Uterus (tissue), 4 donors: ENCODE data around the gene FKRP. TPM values are rescaled to one million over a fixed set of nuclear protein-coding genes. Genes with fewer than 3 reads are reported as not detected.
A peak's percentile ranks its signal among the peaks of the same experiment; 100 is the strongest.

Experiments
- DNase-seq, 2 donors: peaks; one replicate each; pipeline ENCODE4 v3.0.0-alpha.2; 2019 to 2020
- H3K27ac ChIP-seq, 2 donors: fragments of 200-600 bp; sonication (generic); 1 replicate in 1 of 2; 2 replicates in 1 of 2; pipeline ENCODE4 v1.5.1; 2016 to 2018
- H3K27me3 ChIP-seq, 2 donors: fragments of 200-600 bp; sonication (generic); one replicate each; pipeline ENCODE4 v1.5.1; 2018 to 2019; ENCODE audit warnings: control low read depth in 1 of 2
- H3K36me3 ChIP-seq, 2 donors: fragments of 200-600 bp; sonication (generic); one replicate each; pipeline ENCODE4 v1.5.1; 2019; ENCODE audit warnings: control low read depth in 1 of 2
- H3K4me1 ChIP-seq, 2 donors: fragments of 200-600 bp; sonication (generic); one replicate each; pipeline ENCODE4 v1.5.1; 2018 to 2019; ENCODE audit warnings: control low read depth in 1 of 2
- H3K4me3 ChIP-seq, 2 donors: fragments of 200-600 bp; sonication (generic); 1 replicate in 1 of 2; 2 replicates in 1 of 2; pipeline ENCODE4 v1.5.1; 2018 to 2019; ENCODE audit warnings: mild to moderate bottlenecking in 1 of 2
- H3K9me3 ChIP-seq, 2 donors: fragments of 200-600 bp; sonication (generic); one replicate each; pipeline ENCODE4 v1.5.1; 2019; ENCODE audit warnings: control low read depth in 1 of 2
- POLR2A ChIP-seq, 2 donors: fragments of 450-650 bp; IDR thresholded peaks; one replicate each; pipeline ENCODE4 v1.6.1; 2016; ENCODE audit warnings: antibody characterized with exemption in 2 of 2, mild to moderate bottlenecking in 1 of 2, moderate library complexity in 1 of 2
- intact Hi-C: fragments of 100-400 bp; cut with DNase I; formaldehyde crosslinking; loops from one replicate; pipeline ENCODE4 v1.15.1; 2023; ENCODE audit warnings: low total_unique reads
- total RNA-seq, 4 donors: library from RNA; depleted of rRNA in 3 of 4; stranded (reverse); fragments of >200 nt in 3 of 4; gene quantifications; one replicate each; pipeline versions ENCODE4 v1.1.0 to v1.2.4, GENCODE V29; 2014 to 2023
- TF ChIP-seq, protein P1 (sequence below), 4 experiments: fragments of 200-600 bp in 2 of 4; fragments of 450-650 bp in 2 of 4; sonication (generic) in 2 of 4; IDR thresholded peaks; one replicate each; pipeline ENCODE4 v1.5.1; 2016 to 2019; ENCODE audit warnings: antibody characterized with exemption in 4 of 4, mild to moderate bottlenecking in 2 of 4, moderate library complexity in 1 of 4
- donor health status: DM: yes; HTN: yes; CAD: no.

FKRP gene
- total RNA-seq, 4 donors from 2014 or later: 7.4 to 154 (median 22.1) TPM

DNA sequence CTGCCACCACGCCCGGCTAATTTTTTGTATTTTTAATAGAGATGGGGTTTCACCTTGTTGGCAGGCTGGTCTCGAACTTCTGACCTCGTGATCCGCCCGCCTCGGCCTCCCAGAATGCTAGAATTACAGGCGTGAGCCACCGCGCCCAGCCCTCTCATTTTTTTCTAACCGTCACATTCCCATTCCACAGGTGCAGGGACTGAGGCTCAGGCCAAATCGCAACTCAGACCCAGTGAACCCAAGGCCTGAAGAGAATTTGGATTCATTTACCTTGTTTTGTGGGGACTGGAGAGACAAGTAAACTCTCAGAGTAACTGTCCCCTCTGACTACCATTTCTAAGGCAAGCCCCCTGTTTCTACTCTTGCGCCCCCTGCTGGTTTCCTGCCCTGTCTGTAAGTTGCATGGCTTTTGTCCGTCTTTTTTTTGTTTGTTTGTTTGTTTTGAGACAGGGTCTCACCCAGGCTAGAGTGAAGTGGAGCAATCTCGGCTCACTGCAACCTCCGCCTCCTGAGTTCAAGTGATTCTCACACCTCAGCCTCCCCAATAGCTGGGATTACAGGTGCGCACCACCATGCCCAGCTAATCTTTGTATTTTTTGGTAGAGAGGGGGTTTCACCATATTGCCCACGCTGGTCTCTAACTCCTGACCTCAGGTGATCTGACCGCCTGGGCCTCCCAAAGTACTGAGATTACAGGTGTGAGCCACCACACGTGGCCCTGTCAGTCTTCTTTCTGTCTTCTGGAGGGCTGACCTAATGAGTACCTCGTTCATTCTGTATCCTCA, 2.7 kb downstream of the FKRP start:
- no peaks in the 10 kb centered on the region for H3K36me3 ChIP-seq
- intact Hi-C loops: no loop called here
- TF ChIP-seq POLR2A (IDR thresholded peaks at IDR 0.05): no peak
- TF ChIP-seq, protein P1, sequence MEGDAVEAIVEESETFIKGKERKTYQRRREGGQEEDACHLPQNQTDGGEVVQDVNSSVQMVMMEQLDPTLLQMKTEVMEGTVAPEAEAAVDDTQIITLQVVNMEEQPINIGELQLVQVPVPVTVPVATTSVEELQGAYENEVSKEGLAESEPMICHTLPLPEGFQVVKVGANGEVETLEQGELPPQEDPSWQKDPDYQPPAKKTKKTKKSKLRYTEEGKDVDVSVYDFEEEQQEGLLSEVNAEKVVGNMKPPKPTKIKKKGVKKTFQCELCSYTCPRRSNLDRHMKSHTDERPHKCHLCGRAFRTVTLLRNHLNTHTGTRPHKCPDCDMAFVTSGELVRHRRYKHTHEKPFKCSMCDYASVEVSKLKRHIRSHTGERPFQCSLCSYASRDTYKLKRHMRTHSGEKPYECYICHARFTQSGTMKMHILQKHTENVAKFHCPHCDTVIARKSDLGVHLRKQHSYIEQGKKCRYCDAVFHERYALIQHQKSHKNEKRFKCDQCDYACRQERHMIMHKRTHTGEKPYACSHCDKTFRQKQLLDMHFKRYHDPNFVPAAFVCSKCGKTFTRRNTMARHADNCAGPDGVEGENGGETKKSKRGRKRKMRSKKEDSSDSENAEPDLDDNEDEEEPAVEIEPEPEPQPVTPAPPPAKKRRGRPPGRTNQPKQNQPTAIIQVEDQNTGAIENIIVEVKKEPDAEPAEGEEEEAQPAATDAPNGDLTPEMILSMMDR (IDR thresholded peaks at IDR 0.05): peak; percentile 18 to 67 (median 47)
- H3K27me3 ChIP-seq: no peaks in the 10 kb centered on the region
- H3K27ac ChIP-seq: no peak overlapping the region
- no peaks in the 10 kb centered on the region for H3K9me3 ChIP-seq
- no peak overlapping the region for H3K4me3 ChIP-seq
- H3K4me1 ChIP-seq: peaks cover 0 to 6% of the 10 kb centered on the region in 2 donors
- peak in 1 of 2 donors; percentile 57 for DNase-seq

- no peaks in the 10 kb centered on the region for H3K9me3 ChIP-seq
- H3K27me3 ChIP-seq: no peaks in the 10 kb centered on the region
- H3K27ac ChIP-seq: peak overlapping the region in 1 of 2 donors; percentile 30
- intact Hi-C loops: no loop called here
- peaks cover 0 to 4% of the 10 kb centered on the region in 2 donors for H3K4me1 ChIP-seq
- no peak for TF ChIP-seq POLR2A (IDR thresholded peaks at IDR 0.05)
- TF ChIP-seq, protein P1 (IDR thresholded peaks at IDR 0.05): peak; percentile 12 to 38 (median 22)
- DNase-seq: peak in 1 of 2 donors; percentile 67
- no peak overlapping the region for H3K4me3 ChIP-seq
- H3K36me3 ChIP-seq: no peaks in the 10 kb centered on the region
These were observed 7.7 kb downstream of the FKRP start for GRCh38 chr19:46753420-46754155.

DNA sequence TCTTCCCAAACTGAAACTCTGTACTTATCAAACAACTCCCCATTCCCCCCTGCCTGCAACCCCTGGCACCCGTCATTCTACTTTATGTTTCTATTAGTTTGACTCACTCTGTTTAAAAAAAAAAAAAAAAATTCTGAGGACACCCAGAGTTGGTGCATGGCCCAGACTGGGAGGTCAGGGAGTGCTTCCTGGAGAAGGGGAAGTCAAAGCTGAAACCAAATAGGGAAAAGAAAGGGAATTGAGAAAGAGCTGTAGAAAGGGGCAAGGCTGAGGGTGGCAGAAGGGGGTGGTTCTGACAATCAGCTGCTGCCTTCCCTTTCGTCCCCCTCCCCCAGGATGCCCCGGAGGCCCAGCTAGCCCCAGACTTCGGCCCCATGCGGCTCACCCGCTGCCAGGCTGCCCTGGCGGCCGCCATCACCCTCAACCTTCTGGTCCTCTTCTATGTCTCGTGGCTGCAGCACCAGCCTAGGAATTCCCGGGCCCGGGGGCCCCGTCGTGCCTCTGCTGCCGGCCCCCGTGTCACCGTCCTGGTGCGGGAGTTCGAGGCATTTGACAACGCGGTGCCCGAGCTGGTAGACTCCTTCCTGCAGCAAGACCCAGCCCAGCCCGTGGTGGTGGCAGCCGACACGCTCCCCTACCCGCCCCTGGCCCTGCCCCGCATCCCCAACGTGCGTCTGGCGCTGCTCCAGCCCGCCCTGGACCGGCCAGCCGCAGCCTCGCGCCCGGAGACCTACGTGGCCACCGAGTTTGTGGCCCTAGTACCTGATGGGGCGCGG, 9.4 kb downstream of the FKRP start:
- H3K27ac ChIP-seq: peak overlapping the region in 1 of 2 donors; percentile 65
- no peaks in the 10 kb centered on the region for H3K27me3 ChIP-seq
- no peak overlapping the region for H3K4me3 ChIP-seq
- no peaks in the 10 kb centered on the region for H3K36me3 ChIP-seq
- TF ChIP-seq, protein P1 (IDR thresholded peaks at IDR 0.05): no peak
- no peak for TF ChIP-seq POLR2A (IDR thresholded peaks at IDR 0.05)
- intact Hi-C loops: loop anchor here (5.0 kb wide), 1 partner anchor 87 kb away; no protein-coding TSS in a partner anchor
- no peaks in the 10 kb centered on the region for H3K9me3 ChIP-seq
- DNase-seq: peak in 1 of 2 donors; percentile 52
- H3K4me1 ChIP-seq: peaks cover 0 to 4% of the 10 kb centered on the region in 2 donors

DNA sequence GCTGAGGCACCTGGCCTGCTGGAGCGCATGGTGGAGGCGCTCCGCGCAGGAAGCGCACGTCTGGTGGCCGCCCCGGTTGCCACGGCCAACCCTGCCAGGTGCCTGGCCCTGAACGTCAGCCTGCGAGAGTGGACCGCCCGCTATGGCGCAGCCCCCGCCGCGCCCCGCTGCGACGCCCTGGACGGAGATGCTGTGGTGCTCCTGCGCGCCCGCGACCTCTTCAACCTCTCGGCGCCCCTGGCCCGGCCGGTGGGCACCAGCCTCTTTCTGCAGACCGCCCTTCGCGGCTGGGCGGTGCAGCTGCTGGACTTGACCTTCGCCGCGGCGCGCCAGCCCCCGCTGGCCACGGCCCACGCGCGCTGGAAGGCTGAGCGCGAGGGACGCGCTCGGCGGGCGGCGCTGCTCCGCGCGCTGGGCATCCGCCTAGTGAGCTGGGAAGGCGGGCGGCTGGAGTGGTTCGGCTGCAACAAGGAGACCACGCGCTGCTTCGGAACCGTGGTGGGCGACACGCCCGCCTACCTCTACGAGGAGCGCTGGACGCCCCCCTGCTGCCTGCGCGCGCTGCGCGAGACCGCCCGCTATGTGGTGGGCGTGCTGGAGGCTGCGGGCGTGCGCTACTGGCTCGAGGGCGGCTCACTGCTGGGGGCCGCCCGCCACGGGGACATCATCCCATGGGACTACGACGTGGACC, 10.1 kb downstream of the FKRP start:
- no peak for DNase-seq
- H3K36me3 ChIP-seq: no peaks in the 10 kb centered on the region
- TF ChIP-seq, protein P1 (IDR thresholded peaks at IDR 0.05): no peak
- TF ChIP-seq POLR2A (IDR thresholded peaks at IDR 0.05): no peak
- intact Hi-C loops: loop anchor here (5.0 kb wide), 1 partner anchor 86 kb away; no protein-coding TSS in a partner anchor
- H3K4me1 ChIP-seq: peaks cover 0 to 4% of the 10 kb centered on the region in 2 donors
- H3K27me3 ChIP-seq: no peaks in the 10 kb centered on the region
- no peak overlapping the region for H3K4me3 ChIP-seq
- peak overlapping the region in 1 of 2 donors; percentile 65 for H3K27ac ChIP-seq
- no peaks in the 10 kb centered on the region for H3K9me3 ChIP-seq
